ENCODE data around the gene HPSE2. TPM values are rescaled to one million over a fixed set of nuclear protein-coding genes. Genes with fewer than 3 reads are reported as not detected.

Gene HPSE2
- total RNA-seq, 1 experiment from 2014 or later = not detected

- no peaks in the 10 kb centered on the region for H3K9me3 ChIP-seq
- no peaks in the 10 kb centered on the region for H3K36me3 Mint-ChIP-seq (ENCODE audit: insufficient read depth, unreplicated experiment)
- ChIA-PET CTCF (no interaction called here), POLR2A (no interaction called here)
- H3K4me3 Mint-ChIP-seq (ENCODE audit: unreplicated experiment) = no peak overlapping the region
- H3K27me3 Mint-ChIP-seq (ENCODE audit: insufficient read depth, unreplicated experiment) = peaks cover 9% of the 10 kb centered on the region
- H3K4me3 ChIP-seq (ENCODE audit: low read depth, low read length) = no peak overlapping the region
- no TSS peak for BruUV-seq (replicated peaks)
- intact Hi-C loops (cut with micrococcal nuclease; ENCODE audit: unreplicated experiment) = no loop called here
- H3K27me3 ChIP-seq (replicated peaks; ENCODE audit: control insufficient read depth, insufficient read depth, low read length) = no peaks in the 10 kb centered on the region
- no peaks in the 10 kb centered on the region for H3K36me3 ChIP-seq (ENCODE audit: control insufficient read depth, insufficient read depth, low read length)
- H3K4me1 ChIP-seq = no peaks in the 10 kb centered on the region
- no peak for DNase-seq
- no peak for TF ChIP-seq CTCF (IDR thresholded peaks at IDR 0.05; ENCODE audit: insufficient read depth in 1 of 2, low read depth in 1 of 2, low read length in 1 of 2, severe bottlenecking in 1 of 2, unreplicated experiment in 1 of 2)
- no peak overlapping the region for H3K27ac Mint-ChIP-seq (ENCODE audit: unreplicated experiment)
- no peaks in the 10 kb centered on the region for H3K9me3 Mint-ChIP-seq (ENCODE audit: unreplicated experiment)
- no peaks in the 10 kb centered on the region for H3K4me1 Mint-ChIP-seq (ENCODE audit: low read depth, unreplicated experiment)
Measured at GRCh38 chr10:98846787-98847186, 388.9 kb downstream of the HPSE2 start.

GRCh38 chr10:98833542-98833941 is 402.1 kb downstream of the HPSE2 start:
- TF ChIP-seq CTCF (IDR thresholded peaks at IDR 0.05; ENCODE audit: insufficient read depth in 1 of 2, low read depth in 1 of 2, low read length in 1 of 2, severe bottlenecking in 1 of 2, unreplicated experiment in 1 of 2) = no peak
- no peaks in the 10 kb centered on the region for H3K36me3 ChIP-seq (ENCODE audit: control insufficient read depth, insufficient read depth, low read length)
- no peaks in the 10 kb centered on the region for H3K27me3 ChIP-seq (replicated peaks; ENCODE audit: control insufficient read depth, insufficient read depth, low read length)
- no peaks in the 10 kb centered on the region for H3K27me3 Mint-ChIP-seq (ENCODE audit: insufficient read depth, unreplicated experiment)
- no peak overlapping the region for H3K4me3 ChIP-seq (ENCODE audit: low read depth, low read length)
- H3K9me3 Mint-ChIP-seq (ENCODE audit: unreplicated experiment) = no peaks in the 10 kb centered on the region
- intact Hi-C loops (cut with micrococcal nuclease; ENCODE audit: unreplicated experiment) = no loop called here
- CTCF ChIA-PET = no interaction called here
- H3K27ac Mint-ChIP-seq (ENCODE audit: unreplicated experiment) = no peak overlapping the region
- H3K36me3 Mint-ChIP-seq (ENCODE audit: insufficient read depth, unreplicated experiment) = no peaks in the 10 kb centered on the region
- no peaks in the 10 kb centered on the region for H3K9me3 ChIP-seq
- POLR2A ChIA-PET = no interaction called here
- no peaks in the 10 kb centered on the region for H3K4me1 ChIP-seq
- no peaks in the 10 kb centered on the region for H3K4me1 Mint-ChIP-seq (ENCODE audit: low read depth, unreplicated experiment)
- no peak overlapping the region for H3K4me3 Mint-ChIP-seq (ENCODE audit: unreplicated experiment)
- no peak for DNase-seq
- BruUV-seq (replicated peaks) = no TSS peak

GRCh38 chr10:98832738-98833137 is 402.9 kb downstream of the HPSE2 start:
- ChIA-PET CTCF (no interaction called here), POLR2A (no interaction called here)
- Mint-ChIP-seq H3K36me3 (ENCODE audit: insufficient read depth, unreplicated experiment) (no peaks in the 10 kb centered on the region), H3K4me3 (ENCODE audit: unreplicated experiment) (no peak overlapping the region), H3K27me3 (ENCODE audit: insufficient read depth, unreplicated experiment) (no peaks in the 10 kb centered on the region), H3K9me3 (ENCODE audit: unreplicated experiment) (no peaks in the 10 kb centered on the region), H3K27ac (ENCODE audit: unreplicated experiment) (no peak overlapping the region), H3K4me1 (ENCODE audit: low read depth, unreplicated experiment) (no peaks in the 10 kb centered on the region)
- intact Hi-C loops (cut with micrococcal nuclease; ENCODE audit: unreplicated experiment) = no loop called here
- Histone ChIP-seq H3K4me3 (ENCODE audit: low read depth, low read length) (no peak overlapping the region), H3K9me3 (no peaks in the 10 kb centered on the region), H3K27me3 (replicated peaks; ENCODE audit: control insufficient read depth, insufficient read depth, low read length) (no peaks in the 10 kb centered on the region), H3K36me3 (ENCODE audit: control insufficient read depth, insufficient read depth, low read length) (no peaks in the 10 kb centered on the region), H3K4me1 (no peaks in the 10 kb centered on the region)
- no peak for TF ChIP-seq CTCF (IDR thresholded peaks at IDR 0.05; ENCODE audit: insufficient read depth in 1 of 2, low read depth in 1 of 2, low read length in 1 of 2, severe bottlenecking in 1 of 2, unreplicated experiment in 1 of 2)
- DNase-seq = no peak
- BruUV-seq (replicated peaks) = no TSS peak

All from Caco-2 (cell line).